Measurements from ENCODE around the gene PRKAR1B. TPM values are rescaled to one million over a fixed set of nuclear protein-coding genes. Genes with fewer than 3 reads are reported as not detected.

PRKAR1B gene
- total and polyA plus RNA-seq, 10 of the 15 experiments (the other 5 are each of a cell fraction or from before 2014, with no cell fraction given) = 1.4 to 45.6 (median 19.3) TPM

GRCh38 chr7:756928-757560, 30.0 kb upstream of the PRKAR1B start:
- Histone ChIP-seq H3K9ac (ENCODE audit: control insufficient read depth, insufficient read depth, low read length) (no peak overlapping the region), H3K27me3 (replicated peaks in 1 of 2; ENCODE audit: control insufficient read depth in 2 of 2, insufficient read depth in 2 of 2, low read length in 1 of 2) (no peaks in the 10 kb centered on the region), H3K27ac (ENCODE audit: control insufficient read depth, insufficient read depth) (no peak overlapping the region), H4K20me1 (ENCODE audit: control insufficient read depth, insufficient read depth) (no peaks in the 10 kb centered on the region), H2AFZ (ENCODE audit: control insufficient read depth, low read depth, low read length) (no peak overlapping the region), H3K4me2 (ENCODE audit: control insufficient read depth, insufficient read depth) (no peak overlapping the region), H3K4me1 (ENCODE audit: control insufficient read depth, insufficient read depth, low read length) (no peaks in the 10 kb centered on the region), H3K4me3 (no peak overlapping the region), H3K9me3 (replicated peaks; ENCODE audit: control insufficient read depth, insufficient read depth, low read length) (no peaks in the 10 kb centered on the region), H3K79me2 (ENCODE audit: control insufficient read depth, insufficient read depth, low read length) (no peaks in the 10 kb centered on the region), H3K36me3 (ENCODE audit: control insufficient read depth in 2 of 2, insufficient read depth in 2 of 2, low read length in 1 of 2) (peaks cover 5 to 22% of the 10 kb centered on the region in 2 experiments; a peak in 3 of 4 replicates)
- WGBS (ENCODE audit: insufficient coverage, insufficient replicate concordance, low lambda C conversion rate, missing lambda C conversion rate) = over 99% methylated on average over 33 of the region's 35 CpGs
- ChIA-PET SMC1A (ENCODE audit: uncharacterized antibody, unreplicated experiment) (no interaction called here), RAD21 (ENCODE audit: unreplicated experiment) (no interaction called here), POLR2A (no interaction called here), CTCF (no interaction called here)
- in situ Hi-C loops (cut with MboI) (no loop called here), intact Hi-C loops (cut with micrococcal nuclease; ENCODE audit: unreplicated experiment) (no loop called here)
- no peak for ATAC-seq
- TF ChIP-seq BCL11A (IDR thresholded peaks at IDR 0.05; ENCODE audit: low read depth, low read length) = no peak
- no peak for TF ChIP-seq JUNB (IDR thresholded peaks at IDR 0.05)
- no peak for TF ChIP-seq USF1 (IDR thresholded peaks at IDR 0.05; ENCODE audit: borderline replicate concordance, extremely low read length, insufficient read depth, low read depth, low read length)
- TF ChIP-seq SKIL (IDR thresholded peaks at IDR 0.05; ENCODE audit: low read depth, poor library complexity, severe bottlenecking) = no peak
- TF ChIP-seq PAX8 (IDR thresholded peaks at IDR 0.05) = no peak
- TF ChIP-seq SMAD5 (IDR thresholded peaks at IDR 0.05; ENCODE audit: low read depth) = no peak
- no peak for TF ChIP-seq TCF3 (IDR thresholded peaks at IDR 0.05; ENCODE audit: borderline replicate concordance, insufficient read depth, low read depth, low read length)
- no peak for TF ChIP-seq TAF1 (IDR thresholded peaks at IDR 0.05; ENCODE audit: borderline replicate concordance, low read depth, low read length)
- TF ChIP-seq MXI1 (IDR thresholded peaks at IDR 0.05; ENCODE audit: low read depth, low read length) = no peak
- TF ChIP-seq BCL3 (IDR thresholded peaks at IDR 0.05; ENCODE audit: borderline replicate concordance, insufficient read depth, low read depth, low read length, poor library complexity, severe bottlenecking) = no peak
- BruUV-seq (replicated peaks) = no TSS peak
- DNase-seq (ENCODE audit: low read depth, low spot score) = no peak
- no peak for FAIRE-seq

All from GM12878 (cell line).